Measurements from ENCODE around the gene FOXO1. TPM values are rescaled to one million over a fixed set of nuclear protein-coding genes. Genes with fewer than 3 reads are reported as not detected.

FOXO1 gene
- polyA plus RNA-seq, 2 donors: 1.7 to 3.7 TPM

DNA sequence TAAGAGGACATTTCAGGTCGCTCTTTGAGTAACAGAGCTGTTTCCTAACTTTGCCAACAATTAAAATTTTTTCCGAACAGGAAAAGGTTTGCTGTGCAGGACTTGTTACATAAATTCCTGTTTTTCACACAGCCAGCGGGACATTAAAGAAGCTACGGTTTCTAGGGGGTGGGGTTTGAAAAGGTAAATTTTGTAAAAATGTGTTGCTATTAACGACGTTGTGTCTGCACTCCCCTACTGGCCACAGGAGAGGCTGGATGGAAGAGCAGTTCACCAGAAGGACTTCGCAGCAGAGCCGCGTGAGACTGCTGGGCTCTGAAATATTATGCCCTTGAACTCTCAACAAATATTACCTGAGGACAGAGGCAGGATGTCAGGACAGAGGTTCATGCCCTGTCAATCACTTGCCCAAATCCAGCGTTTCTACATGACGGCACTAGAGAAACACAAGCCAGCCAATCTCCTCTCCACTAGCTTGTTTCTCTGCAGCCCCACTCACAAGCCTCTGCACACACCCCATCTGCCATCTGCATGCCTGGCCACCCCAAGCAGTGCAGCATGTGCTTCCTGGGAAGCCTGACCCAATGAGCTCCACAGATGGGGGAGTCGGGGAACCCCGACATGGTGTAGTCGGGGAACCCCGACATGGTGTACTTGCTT lies 102.0 kb downstream of the FOXO1 start:
- 53 to 61% methylated on average over 15 of the region's 15 CpGs for WGBS, 2 donors
- Histone ChIP-seq H3K27me3 (ENCODE audit: control insufficient read depth in 1 of 2, insufficient read depth in 2 of 2, low read length in 2 of 2) (no peaks in the 10 kb centered on the region), H3K36me3 (ENCODE audit: control insufficient read depth in 2 of 2, insufficient read depth in 2 of 2, low read length in 1 of 2) (peaks cover 0 to 7% of the 10 kb centered on the region in 2 donors), H3K4me3 (ENCODE audit: low read depth in 1 of 2, low read length in 2 of 2) (no peak overlapping the region), H3K27ac (ENCODE audit: low read depth in 2 of 2, low read length in 1 of 2) (no peak overlapping the region), H3K9me3 (ENCODE audit: control insufficient read depth in 2 of 2, insufficient read depth in 1 of 2, low read depth in 1 of 2, low read length in 1 of 2) (no peaks in the 10 kb centered on the region), H3K4me1 (ENCODE audit: control insufficient read depth in 2 of 2, insufficient read depth in 2 of 2, low read length in 1 of 2) (peaks cover 8 to 13% of the 10 kb centered on the region in 2 donors)

DNA sequence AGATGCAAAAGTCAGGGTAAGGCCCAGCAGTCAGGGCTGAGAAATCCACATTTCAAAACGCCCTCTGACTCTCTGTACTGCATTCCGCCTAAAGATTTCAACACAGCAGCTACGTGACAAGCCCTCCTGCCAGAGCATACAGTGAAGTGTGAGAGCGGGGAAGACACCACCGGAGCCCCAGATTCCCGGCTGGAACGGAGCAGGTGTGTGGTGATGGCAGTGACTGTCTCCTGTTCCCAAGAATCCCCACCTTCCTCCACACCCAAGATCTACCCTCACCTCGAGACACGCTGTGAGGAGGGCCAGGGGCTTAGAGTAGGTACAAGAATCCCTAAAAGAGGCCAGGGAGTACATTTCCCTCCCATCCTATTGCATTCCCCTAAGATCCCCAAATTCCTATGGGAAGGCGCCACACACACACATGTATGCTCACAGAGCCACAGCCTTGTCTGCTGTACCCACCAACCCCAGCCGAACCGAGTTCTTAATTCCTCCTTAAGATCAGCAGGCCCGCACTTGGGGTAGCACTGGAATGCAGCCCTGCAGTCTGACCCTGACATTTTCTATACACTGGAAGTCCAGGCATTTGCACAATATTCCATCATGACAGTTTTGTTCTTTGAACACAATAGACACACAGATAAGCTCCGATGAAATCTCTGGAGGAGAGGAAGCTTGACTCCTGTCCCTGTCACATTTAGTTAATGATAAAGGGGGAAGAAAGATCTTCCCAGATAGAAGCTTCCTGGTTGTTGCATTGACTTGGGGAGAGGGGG lies 102.9 kb downstream of the FOXO1 start:
- Histone ChIP-seq H3K4me3 (ENCODE audit: low read depth in 1 of 2, low read length in 2 of 2) (no peak overlapping the region), H3K36me3 (ENCODE audit: control insufficient read depth in 2 of 2, insufficient read depth in 2 of 2, low read length in 1 of 2) (peaks cover 0 to 12% of the 10 kb centered on the region in 2 donors), H3K27me3 (ENCODE audit: control insufficient read depth in 1 of 2, insufficient read depth in 2 of 2, low read length in 2 of 2) (no peaks in the 10 kb centered on the region), H3K9me3 (ENCODE audit: control insufficient read depth in 2 of 2, insufficient read depth in 1 of 2, low read depth in 1 of 2, low read length in 1 of 2) (no peaks in the 10 kb centered on the region), H3K4me1 (ENCODE audit: control insufficient read depth in 2 of 2, insufficient read depth in 2 of 2, low read length in 1 of 2) (peaks cover 8 to 13% of the 10 kb centered on the region in 2 donors), H3K27ac (ENCODE audit: low read depth in 2 of 2, low read length in 1 of 2) (peak overlapping the region; percentile 19 to 33)
- WGBS, 2 donors: 75 to 76% methylated on average over 14 of the region's 14 CpGs

DNA sequence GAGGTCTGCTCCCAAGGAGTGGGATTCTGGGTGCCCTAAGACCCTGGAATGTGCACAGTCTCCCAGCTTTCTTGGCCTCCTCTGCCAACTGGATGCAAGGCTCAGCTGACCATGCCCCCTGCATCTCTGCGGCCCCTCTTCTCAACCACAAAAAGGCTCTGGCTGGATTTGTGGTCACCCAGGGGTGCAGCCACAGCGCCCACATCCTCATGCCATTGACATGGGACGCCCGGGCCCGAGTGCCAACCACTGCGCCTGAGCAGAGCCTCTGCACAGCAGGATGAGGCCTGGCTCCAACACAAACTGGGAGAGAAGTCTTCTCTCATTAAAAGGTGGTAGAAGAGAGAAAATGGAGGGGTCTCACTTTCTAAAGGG lies 103.5 kb downstream of the FOXO1 start:
- 71 to 77% methylated on average over 6 of the region's 6 CpGs for WGBS, 2 donors

DNA sequence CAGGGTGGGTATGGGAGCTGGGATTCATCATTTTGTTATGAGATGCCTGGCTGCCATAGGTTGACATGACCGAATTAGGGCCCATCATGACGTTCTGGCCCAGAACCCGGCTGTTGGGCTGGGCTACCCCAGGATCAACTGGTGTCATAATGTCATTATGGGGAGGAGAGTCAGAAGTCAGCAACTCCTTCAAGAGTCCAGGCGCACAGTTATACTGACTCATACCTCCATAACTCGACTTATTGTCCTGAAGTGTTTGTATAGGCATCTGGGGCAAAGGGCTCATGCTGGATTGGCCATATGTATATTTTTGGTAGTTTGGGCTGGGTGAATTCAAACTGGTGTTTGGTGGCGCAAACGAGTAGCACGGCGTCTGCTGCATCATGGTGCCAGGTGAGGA lies 106.5 kb downstream of the FOXO1 start:
- H3K27ac ChIP-seq (ENCODE audit: low read depth in 2 of 2, low read length in 1 of 2): no peak overlapping the region
- H3K27me3 ChIP-seq (ENCODE audit: control insufficient read depth in 1 of 2, insufficient read depth in 2 of 2, low read length in 2 of 2): no peaks in the 10 kb centered on the region
- no peak overlapping the region for H3K4me3 ChIP-seq (ENCODE audit: low read depth in 1 of 2, low read length in 2 of 2)
- H3K4me1 ChIP-seq (ENCODE audit: control insufficient read depth in 2 of 2, insufficient read depth in 2 of 2, low read length in 1 of 2): peaks cover 8 to 10% of the 10 kb centered on the region in 2 donors
- H3K36me3 ChIP-seq (ENCODE audit: control insufficient read depth in 2 of 2, insufficient read depth in 2 of 2, low read length in 1 of 2): peaks cover 4 to 12% of the 10 kb centered on the region in 2 donors
- no peaks in the 10 kb centered on the region for H3K9me3 ChIP-seq (ENCODE audit: control insufficient read depth in 2 of 2, insufficient read depth in 1 of 2, low read depth in 1 of 2, low read length in 1 of 2)
- 97 to 99% methylated on average over 9 of the region's 9 CpGs for WGBS, 2 donors

More for the DNA sequence above, 103.5 kb downstream of the FOXO1 start:
- Histone ChIP-seq H3K4me3 (ENCODE audit: low read depth in 1 of 2, low read length in 2 of 2) (no peak overlapping the region), H3K27ac (ENCODE audit: low read depth in 2 of 2, low read length in 1 of 2) (no peak overlapping the region), H3K4me1 (ENCODE audit: control insufficient read depth in 2 of 2, insufficient read depth in 2 of 2, low read length in 1 of 2) (peaks cover 8 to 13% of the 10 kb centered on the region in 2 donors), H3K27me3 (ENCODE audit: control insufficient read depth in 1 of 2, insufficient read depth in 2 of 2, low read length in 2 of 2) (no peaks in the 10 kb centered on the region), H3K9me3 (ENCODE audit: control insufficient read depth in 2 of 2, insufficient read depth in 1 of 2, low read depth in 1 of 2, low read length in 1 of 2) (no peaks in the 10 kb centered on the region), H3K36me3 (ENCODE audit: control insufficient read depth in 2 of 2, insufficient read depth in 2 of 2, low read length in 1 of 2) (peaks cover 0 to 12% of the 10 kb centered on the region in 2 donors)

DNA sequence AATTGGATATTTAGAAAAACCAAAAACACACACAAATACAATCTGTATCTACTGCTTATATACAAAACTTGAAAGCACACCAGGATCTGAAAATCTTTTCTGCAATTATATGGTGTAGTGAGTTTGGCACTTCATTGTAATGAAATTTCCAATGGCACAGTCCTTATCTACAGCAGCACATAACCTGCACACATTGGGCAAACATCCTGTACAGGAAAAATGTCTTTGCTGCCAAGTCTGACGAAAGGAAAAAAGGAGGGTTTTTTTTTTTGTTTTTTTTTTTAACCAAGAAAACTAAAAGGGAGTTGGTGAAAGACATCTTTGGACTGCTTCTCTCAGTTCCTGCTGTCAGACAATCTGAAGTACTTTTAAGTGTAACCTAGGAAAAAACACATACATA lies 107.8 kb downstream of the FOXO1 start:
- no peak overlapping the region for H3K27ac ChIP-seq (ENCODE audit: low read depth in 2 of 2, low read length in 1 of 2)
- WGBS, 2 donors: 43 to 50% methylated on average over 1 of the region's 1 CpG
- H3K36me3 ChIP-seq (ENCODE audit: control insufficient read depth in 2 of 2, insufficient read depth in 2 of 2, low read length in 1 of 2): peaks cover 4 to 12% of the 10 kb centered on the region in 2 donors
- no peak overlapping the region for H3K4me3 ChIP-seq (ENCODE audit: low read depth in 1 of 2, low read length in 2 of 2)
- no peaks in the 10 kb centered on the region for H3K9me3 ChIP-seq (ENCODE audit: control insufficient read depth in 2 of 2, insufficient read depth in 1 of 2, low read depth in 1 of 2, low read length in 1 of 2)
- peaks cover 5 to 7% of the 10 kb centered on the region in 2 donors for H3K4me1 ChIP-seq (ENCODE audit: control insufficient read depth in 2 of 2, insufficient read depth in 2 of 2, low read length in 1 of 2)
- no peaks in the 10 kb centered on the region for H3K27me3 ChIP-seq (ENCODE audit: control insufficient read depth in 1 of 2, insufficient read depth in 2 of 2, low read length in 2 of 2)

DNA sequence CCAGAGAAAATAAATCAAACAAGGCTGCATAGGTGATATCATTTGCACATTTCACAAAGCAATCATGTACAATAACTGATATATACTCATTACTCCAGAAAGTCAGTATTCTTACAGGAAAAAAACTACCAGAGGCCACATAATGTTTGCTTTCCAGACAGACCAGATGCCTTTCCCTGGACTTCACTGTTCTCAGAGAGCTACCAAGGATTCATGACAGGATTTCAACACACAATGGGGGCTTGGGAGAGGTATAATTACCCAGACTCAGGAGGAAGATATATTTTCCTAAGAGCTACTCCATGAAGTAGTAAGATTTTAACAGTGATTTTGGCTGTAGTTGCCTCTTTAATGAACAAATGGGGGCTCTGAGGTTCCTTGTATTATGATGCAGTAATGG lies 110.0 kb downstream of the FOXO1 start:
- Histone ChIP-seq H3K36me3 (ENCODE audit: control insufficient read depth in 2 of 2, insufficient read depth in 2 of 2, low read length in 1 of 2) (peaks cover 4 to 12% of the 10 kb centered on the region in 2 donors), H3K4me1 (ENCODE audit: control insufficient read depth in 2 of 2, insufficient read depth in 2 of 2, low read length in 1 of 2) (peaks cover 0 to 2% of the 10 kb centered on the region in 2 donors), H3K9me3 (ENCODE audit: control insufficient read depth in 2 of 2, insufficient read depth in 1 of 2, low read depth in 1 of 2, low read length in 1 of 2) (no peaks in the 10 kb centered on the region), H3K27ac (ENCODE audit: low read depth in 2 of 2, low read length in 1 of 2) (no peak overlapping the region), H3K4me3 (ENCODE audit: low read depth in 1 of 2, low read length in 2 of 2) (no peak overlapping the region), H3K27me3 (ENCODE audit: control insufficient read depth in 1 of 2, insufficient read depth in 2 of 2, low read length in 2 of 2) (no peaks in the 10 kb centered on the region)

DNA sequence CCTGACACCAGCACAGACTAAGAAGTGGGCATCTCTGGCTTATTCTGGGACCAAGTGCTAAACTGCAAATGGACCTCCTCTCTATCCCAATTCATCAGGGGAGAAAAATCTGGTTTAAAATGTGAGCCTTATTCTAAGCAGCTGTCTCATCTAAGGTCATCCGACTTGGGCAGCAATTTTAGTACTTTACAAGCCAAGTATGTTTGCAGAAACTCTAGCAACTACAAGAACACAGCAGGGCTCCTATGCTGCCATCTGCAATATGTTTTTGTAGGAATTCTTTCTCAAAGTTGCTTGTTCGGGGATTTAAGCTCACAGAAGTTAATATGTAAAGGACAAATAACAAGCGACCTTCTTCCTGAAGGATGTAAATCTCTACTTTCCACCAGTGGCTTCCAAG lies 113.1 kb downstream of the FOXO1 start:
- Histone ChIP-seq H3K4me1 (ENCODE audit: control insufficient read depth in 2 of 2, insufficient read depth in 2 of 2, low read length in 1 of 2) (peaks cover 2 to 4% of the 10 kb centered on the region in 2 donors), H3K27ac (ENCODE audit: low read depth in 2 of 2, low read length in 1 of 2) (no peak overlapping the region)
- WGBS, 2 donors: 84 to 93% methylated on average over 3 of the region's 3 CpGs

DNA sequence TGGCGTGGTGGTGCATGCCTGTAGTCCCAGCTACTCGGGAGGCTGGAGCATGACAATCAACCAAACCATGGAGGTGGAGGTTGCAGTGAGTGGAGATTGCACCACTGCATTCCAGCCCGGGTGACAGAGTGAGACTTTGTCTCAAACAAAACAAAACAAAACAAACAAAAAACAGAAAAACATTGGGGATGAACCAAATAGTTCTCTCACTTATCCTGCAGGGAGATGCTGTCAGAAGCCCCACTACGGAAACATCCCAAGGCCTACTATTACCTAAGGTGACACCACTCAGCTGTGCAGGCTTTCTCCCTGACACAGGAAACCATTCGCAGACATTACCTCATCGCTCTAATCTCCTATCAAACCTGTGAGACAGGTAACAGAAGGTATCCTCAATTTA lies 113.5 kb downstream of the FOXO1 start:
- WGBS, 2 donors: 88 to 89% methylated on average over 6 of the region's 6 CpGs
- Histone ChIP-seq H3K27me3 (ENCODE audit: control insufficient read depth in 1 of 2, insufficient read depth in 2 of 2, low read length in 2 of 2) (no peaks in the 10 kb centered on the region), H3K27ac (ENCODE audit: low read depth in 2 of 2, low read length in 1 of 2) (no peak overlapping the region), H3K4me1 (ENCODE audit: control insufficient read depth in 2 of 2, insufficient read depth in 2 of 2, low read length in 1 of 2) (peaks cover 2 to 4% of the 10 kb centered on the region in 2 donors), H3K36me3 (ENCODE audit: control insufficient read depth in 2 of 2, insufficient read depth in 2 of 2, low read length in 1 of 2) (peaks cover 0 to 4% of the 10 kb centered on the region in 2 donors), H3K4me3 (ENCODE audit: low read depth in 1 of 2, low read length in 2 of 2) (no peak overlapping the region), H3K9me3 (ENCODE audit: control insufficient read depth in 2 of 2, insufficient read depth in 1 of 2, low read depth in 1 of 2, low read length in 1 of 2) (no peaks in the 10 kb centered on the region)

More for the DNA sequence above, 113.1 kb downstream of the FOXO1 start:
- Histone ChIP-seq H3K9me3 (ENCODE audit: control insufficient read depth in 2 of 2, insufficient read depth in 1 of 2, low read depth in 1 of 2, low read length in 1 of 2) (no peaks in the 10 kb centered on the region), H3K4me3 (ENCODE audit: low read depth in 1 of 2, low read length in 2 of 2) (no peak overlapping the region), H3K27me3 (ENCODE audit: control insufficient read depth in 1 of 2, insufficient read depth in 2 of 2, low read length in 2 of 2) (no peaks in the 10 kb centered on the region), H3K36me3 (ENCODE audit: control insufficient read depth in 2 of 2, insufficient read depth in 2 of 2, low read length in 1 of 2) (peaks cover 0 to 4% of the 10 kb centered on the region in 2 donors)

DNA sequence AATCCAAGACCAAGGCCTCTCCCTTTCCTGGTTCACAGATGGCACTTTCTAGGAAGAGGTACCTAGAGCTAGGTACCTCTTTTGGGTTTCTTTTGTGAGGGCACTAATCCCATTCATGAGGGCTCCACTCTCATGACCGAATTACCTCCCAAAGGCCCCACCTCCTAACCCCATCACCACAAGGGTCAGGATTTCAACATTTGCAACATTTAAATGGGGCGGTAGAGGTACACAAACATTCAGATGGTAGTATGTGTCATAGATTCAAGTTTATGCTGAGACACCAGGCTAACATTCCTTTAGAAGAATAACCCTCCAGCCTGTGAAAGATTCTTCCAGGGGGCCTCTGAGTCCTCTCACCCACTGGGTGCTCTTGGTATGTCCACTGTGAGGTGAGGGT lies 116.3 kb downstream of the FOXO1 start:
- H3K27me3 ChIP-seq (ENCODE audit: control insufficient read depth in 1 of 2, insufficient read depth in 2 of 2, low read length in 2 of 2): no peaks in the 10 kb centered on the region
- H3K4me3 ChIP-seq (ENCODE audit: low read depth in 1 of 2, low read length in 2 of 2): no peak overlapping the region
- no peaks in the 10 kb centered on the region for H3K9me3 ChIP-seq (ENCODE audit: control insufficient read depth in 2 of 2, insufficient read depth in 1 of 2, low read depth in 1 of 2, low read length in 1 of 2)
- peaks cover 0 to under 1% of the 10 kb centered on the region in 2 donors for H3K36me3 ChIP-seq (ENCODE audit: control insufficient read depth in 2 of 2, insufficient read depth in 2 of 2, low read length in 1 of 2)
- H3K27ac ChIP-seq (ENCODE audit: low read depth in 2 of 2, low read length in 1 of 2): no peak overlapping the region
- H3K4me1 ChIP-seq (ENCODE audit: control insufficient read depth in 2 of 2, insufficient read depth in 2 of 2, low read length in 1 of 2): peaks cover 2 to 4% of the 10 kb centered on the region in 2 donors
- WGBS, 2 donors: 96 to 97% methylated on average over 2 of the region's 2 CpGs

All from esophagus (tissue), 2 donors.